ENCODE measurements around the gene POLR2F. TPM values are rescaled to one million over a fixed set of nuclear protein-coding genes. Genes with fewer than 3 reads are reported as not detected.

POLR2F gene
- total RNA-seq, 1 experiment from 2014 or later = 138 TPM

DNA sequence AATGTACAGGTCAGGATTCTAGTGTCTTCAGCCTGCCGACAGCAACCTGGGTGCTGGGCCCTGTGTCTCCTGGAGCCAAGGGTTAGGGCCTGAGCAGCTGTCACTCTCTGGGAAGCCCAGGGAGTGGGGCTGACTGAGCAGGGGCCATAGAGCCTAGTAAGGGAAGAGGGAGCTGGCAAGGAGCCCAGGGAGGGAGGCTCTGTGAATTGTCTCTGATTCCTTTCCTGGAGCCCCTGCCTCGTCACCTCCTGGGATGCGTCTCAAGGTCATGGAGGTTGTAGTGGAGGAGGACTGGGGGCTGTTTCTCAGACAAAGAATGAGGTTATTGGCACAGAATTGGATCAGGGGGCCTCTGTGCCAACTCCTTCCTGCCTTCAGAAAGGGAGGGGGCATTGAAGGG, 19.0 kb downstream of the POLR2F start (continued):
- no peak for TF ChIP-seq E2F5 (CRISPR knock-in tag; IDR thresholded peaks at IDR 0.05)
- no peak for TF ChIP-seq GRHL2 (CRISPR knock-in tag; IDR thresholded peaks at IDR 0.05; ENCODE audit: insufficient replicate concordance, severe bottlenecking)
- TF ChIP-seq RORB (CRISPR knock-in tag; IDR thresholded peaks at IDR 0.05) = no peak
- TF ChIP-seq ZNF416 (CRISPR knock-in tag; IDR thresholded peaks at IDR 0.05) = no peak
- no peak for TF ChIP-seq FOXJ3 (CRISPR knock-in tag; IDR thresholded peaks at IDR 0.05; ENCODE audit: borderline replicate concordance)
- TF ChIP-seq NR1H2 (CRISPR knock-in tag; IDR thresholded peaks at IDR 0.05) = no peak
- no peak for TF ChIP-seq PRRX2 (CRISPR knock-in tag; IDR thresholded peaks at IDR 0.05)

GRCh38 chr22:37973271-37974170, 20.0 kb downstream of the POLR2F start:
- CTCF ChIA-PET = interaction anchor here (0.5 to 3.8 kb wide), 3 partner anchors 9 to 156 kb away, joined by 3 to 25 read pairs (median 3); no protein-coding TSS in a partner anchor
- H3K36me3 Mint-ChIP-seq = peaks cover 21% of the 10 kb centered on the region

More at GRCh38 chr22:37973271-37974170, 20.0 kb downstream of the POLR2F start:
- TF ChIP-seq E2F5 (CRISPR knock-in tag; IDR thresholded peaks at IDR 0.05) = no peak
- TF ChIP-seq FOXP4 (CRISPR knock-in tag; IDR thresholded peaks at IDR 0.05) = no peak
- no peak for TF ChIP-seq TEAD1 (CRISPR knock-in tag; IDR thresholded peaks at IDR 0.05)
- TF ChIP-seq, protein P1, sequence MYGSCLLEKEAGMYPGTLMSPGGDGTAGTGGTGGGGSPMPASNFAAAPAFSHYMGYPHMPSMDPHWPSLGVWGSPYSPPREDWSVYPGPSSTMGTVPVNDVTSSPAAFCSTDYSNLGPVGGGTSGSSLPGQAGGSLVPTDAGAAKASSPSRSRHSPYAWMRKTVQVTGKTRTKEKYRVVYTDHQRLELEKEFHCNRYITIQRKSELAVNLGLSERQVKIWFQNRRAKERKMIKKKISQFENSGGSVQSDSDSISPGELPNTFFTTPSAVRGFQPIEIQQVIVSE (CRISPR knock-in tag; IDR thresholded peaks at IDR 0.05; ENCODE audit: borderline replicate concordance) = no peak
- TF ChIP-seq ZNF281 (CRISPR knock-in tag; IDR thresholded peaks at IDR 0.05) = no peak
- TF ChIP-seq SMAD3 (CRISPR knock-in tag; IDR thresholded peaks at IDR 0.05; ENCODE audit: borderline replicate concordance) = no peak
- no peak for TF ChIP-seq HMGA2 (CRISPR knock-in tag; IDR thresholded peaks at IDR 0.05)
- TF ChIP-seq NR1H2 (CRISPR knock-in tag; IDR thresholded peaks at IDR 0.05) = no peak
- no peak for TF ChIP-seq JUN (CRISPR knock-in tag; IDR thresholded peaks at IDR 0.05)
- POLR2A ChIA-PET = no interaction called here
- Mint-ChIP-seq H3K9me3 (peaks cover 5% of the 10 kb centered on the region; the same call in 1 of the 2 replicates), H3K4me1 (peaks cover 22% of the 10 kb centered on the region), H3K27me3 (ENCODE audit: low read depth) (no peaks in the 10 kb centered on the region), H3K27ac (no peak overlapping the region), H3K4me3 (no peak overlapping the region)
- ATAC-seq (no peak), DNase-seq (ENCODE audit: low spot score) (no peak)

Data from WTC11 (cell line).